Mesothelial cell of epicardium (in vitro differentiated cells): ENCODE data around the gene PLA2G4B. TPM values are rescaled to one million over a fixed set of nuclear protein-coding genes. Genes with fewer than 3 reads are reported as not detected.

Experiments
- DNase-seq, 2 experiments: peaks; one replicate each; pipeline ENCODE4 v3.0.0; 2021; ENCODE audit warnings: low spot score in 2 of 2; ENCODE audit not compliant: unreplicated experiment in 2 of 2
- H3K27ac Mint-ChIP-seq: 2 replicates; pipeline ENCODE4 v1.8.0; 2021; ENCODE audit warnings: mixed read lengths
- H3K27me3 Mint-ChIP-seq: 2 replicates; pipeline ENCODE4 v1.8.0; 2021; ENCODE audit warnings: low read depth, mixed read lengths
- H3K36me3 Mint-ChIP-seq: 2 replicates; pipeline ENCODE4 v1.8.0; 2021; ENCODE audit warnings: mixed read lengths
- H3K4me1 Mint-ChIP-seq: 2 replicates; pipeline ENCODE4 v1.8.0; 2021; ENCODE audit warnings: mixed read lengths
- H3K4me3 Mint-ChIP-seq: 2 replicates; pipeline ENCODE4 v1.8.0; 2021; ENCODE audit warnings: mild to moderate bottlenecking, moderate library complexity, mixed read lengths
- H3K9me3 Mint-ChIP-seq: 2 replicates; pipeline ENCODE4 v1.8.0; 2021; ENCODE audit warnings: mixed read lengths
- CTCF ChIP-seq: fragments of 200-600 bp; sonication (generic); IDR thresholded peaks from one replicate; pipeline ENCODE4 v1.5.0; 2021; ENCODE audit warnings: antibody characterized with exemption; ENCODE audit not compliant: unreplicated experiment
- total RNA-seq: library from RNA; stranded (reverse); gene quantifications from 3 replicates; pipeline ENCODE4 v1.2.1, GENCODE V29; 2021

Gene PLA2G4B
- total RNA-seq, 1 donor from 2014 or later: 11.2 TPM

- peaks cover 12% of the 10 kb centered on the region for H3K4me1 Mint-ChIP-seq
- no peak for TF ChIP-seq CTCF
- H3K9me3 Mint-ChIP-seq: no peaks in the 10 kb centered on the region
- no peak overlapping the region for H3K27ac Mint-ChIP-seq
- no peaks in the 10 kb centered on the region for H3K36me3 Mint-ChIP-seq
- no peaks in the 10 kb centered on the region for H3K27me3 Mint-ChIP-seq
- no peak for DNase-seq
- H3K4me3 Mint-ChIP-seq: no peak overlapping the region
Measured at GRCh38 chr15:41854443-41854842, 15.8 kb downstream of the PLA2G4B start.

GRCh38 chr15:41855261-41855961 is 16.8 kb downstream of the PLA2G4B start:
- H3K36me3 Mint-ChIP-seq: no peaks in the 10 kb centered on the region
- no peak overlapping the region for H3K27ac Mint-ChIP-seq
- DNase-seq: no peak
- no peaks in the 10 kb centered on the region for H3K9me3 Mint-ChIP-seq
- peaks cover 12% of the 10 kb centered on the region for H3K4me1 Mint-ChIP-seq
- H3K4me3 Mint-ChIP-seq: no peak overlapping the region
- no peaks in the 10 kb centered on the region for H3K27me3 Mint-ChIP-seq
- no peak for TF ChIP-seq CTCF

GRCh38 chr15:41856262-41856661 is 17.6 kb downstream of the PLA2G4B start:
- TF ChIP-seq CTCF: no peak
- Mint-ChIP-seq H3K4me1 (peaks cover 12% of the 10 kb centered on the region), H3K36me3 (no peaks in the 10 kb centered on the region), H3K9me3 (no peaks in the 10 kb centered on the region), H3K27ac (no peak overlapping the region), H3K4me3 (no peak overlapping the region), H3K27me3 (no peaks in the 10 kb centered on the region)
- DNase-seq: no peak

GRCh38 chr15:41856716-41857115 is 18.1 kb downstream of the PLA2G4B start:
- DNase-seq: no peak
- Mint-ChIP-seq H3K36me3 (no peaks in the 10 kb centered on the region), H3K4me3 (no peak overlapping the region), H3K27ac (no peak overlapping the region), H3K27me3 (no peaks in the 10 kb centered on the region), H3K4me1 (peaks cover 12% of the 10 kb centered on the region), H3K9me3 (no peaks in the 10 kb centered on the region)
- TF ChIP-seq CTCF: no peak

GRCh38 chr15:41857316-41857715 is 18.7 kb downstream of the PLA2G4B start:
- no peak overlapping the region for H3K27ac Mint-ChIP-seq
- H3K4me1 Mint-ChIP-seq: peaks cover 12% of the 10 kb centered on the region
- DNase-seq: no peak
- H3K9me3 Mint-ChIP-seq: no peaks in the 10 kb centered on the region
- no peaks in the 10 kb centered on the region for H3K27me3 Mint-ChIP-seq
- no peak overlapping the region for H3K4me3 Mint-ChIP-seq
- H3K36me3 Mint-ChIP-seq: no peaks in the 10 kb centered on the region
- TF ChIP-seq CTCF: no peak
